Measurements from ENCODE around the gene HES5. TPM values are rescaled to one million over a fixed set of nuclear protein-coding genes. Genes with fewer than 3 reads are reported as not detected.

Gene HES5
- total RNA-seq, 1 donor from 2014 or later, result 2.1 TPM

GRCh38 chr1:2508180-2508579, 21.9 kb downstream of the HES5 start:
- no peak for ATAC-seq
- no peak for DNase-seq (ENCODE audit: low spot score)
- intact Hi-C loops (cut with DNase I), result loop anchor here (5.0 kb wide), 1 partner anchor 86 kb away; no protein-coding TSS in a partner anchor

GRCh38 chr1:2507744-2508155, 22.3 kb downstream of the HES5 start:
- ATAC-seq (no peak), DNase-seq (ENCODE audit: low spot score) (no peak)
- intact Hi-C loops (cut with DNase I), result loop anchor here (5.0 kb wide), 1 partner anchor 85 kb away; no protein-coding TSS in a partner anchor

- DNase-seq (ENCODE audit: low spot score), result no peak
- ATAC-seq, result peak; percentile 20
- intact Hi-C loops (cut with DNase I), result loop anchor here (5.0 kb wide), 1 partner anchor 85 kb away; no protein-coding TSS in a partner anchor
Observed at GRCh38 chr1:2506901-2507565, 23.0 kb downstream of the HES5 start.

- intact Hi-C loops (cut with DNase I), result loop anchor here (5.0 kb wide), 1 partner anchor 84 kb away; no protein-coding TSS in a partner anchor
- DNase-seq (ENCODE audit: low spot score) (no peak), ATAC-seq (no peak)
Observed at GRCh38 chr1:2506007-2506860, 23.8 kb downstream of the HES5 start.

GRCh38 chr1:2505461-2505994, 24.5 kb downstream of the HES5 start:
- no peak for DNase-seq (ENCODE audit: low spot score)
- no peak for ATAC-seq
- intact Hi-C loops (cut with DNase I), result loop anchor here (5.0 kb wide), 1 partner anchor 83 kb away; no protein-coding TSS in a partner anchor

- intact Hi-C loops (cut with DNase I), result loop anchor here (5.0 kb wide), 1 partner anchor 83 kb away; no protein-coding TSS in a partner anchor
- ATAC-seq (no peak), DNase-seq (ENCODE audit: low spot score) (no peak)
Observed at GRCh38 chr1:2504949-2505272, 25.2 kb downstream of the HES5 start.

GRCh38 chr1:2504225-2504948, 25.7 kb downstream of the HES5 start:
- intact Hi-C loops (cut with DNase I), result no loop called here
- no peak for DNase-seq (ENCODE audit: low spot score)
- ATAC-seq, result no peak

- DNase-seq (ENCODE audit: low spot score) (no peak), ATAC-seq (no peak)
- intact Hi-C loops (cut with DNase I), result no loop called here
Observed at GRCh38 chr1:2503554-2504224, 26.4 kb downstream of the HES5 start.

GRCh38 chr1:2502661-2503553, 27.2 kb downstream of the HES5 start:
- intact Hi-C loops (cut with DNase I), result no loop called here
- no peak for ATAC-seq
- DNase-seq (ENCODE audit: low spot score), result no peak

- no peak for ATAC-seq
- intact Hi-C loops (cut with DNase I), result no loop called here
- DNase-seq (ENCODE audit: low spot score), result no peak
Observed at GRCh38 chr1:2502210-2502609, 27.9 kb downstream of the HES5 start.

GRCh38 chr1:2501820-2502119, 28.3 kb downstream of the HES5 start:
- ATAC-seq (no peak), DNase-seq (ENCODE audit: low spot score) (no peak)
- intact Hi-C loops (cut with DNase I), result no loop called here

- ATAC-seq, result no peak
- intact Hi-C loops (cut with DNase I), result no loop called here
- no peak for DNase-seq (ENCODE audit: low spot score)
Observed at GRCh38 chr1:2501041-2501819, 28.8 kb downstream of the HES5 start.

- intact Hi-C loops (cut with DNase I), result no loop called here
- ATAC-seq, result no peak
Observed at GRCh38 chr1:2499986-2500596, 30.0 kb downstream of the HES5 start.

GRCh38 chr1:2499260-2499659, 30.8 kb downstream of the HES5 start:
- intact Hi-C loops (cut with DNase I), result no loop called here
- DNase-seq (ENCODE audit: low spot score) (no peak), ATAC-seq (no peak)

More at GRCh38 chr1:2499986-2500596, 30.0 kb downstream of the HES5 start:
- no peak for DNase-seq (ENCODE audit: low spot score)

GRCh38 chr1:2498648-2499047, 31.4 kb downstream of the HES5 start:
- DNase-seq (ENCODE audit: low spot score) (no peak), ATAC-seq (no peak)
- intact Hi-C loops (cut with DNase I), result no loop called here

GRCh38 chr1:2497891-2498290, 32.2 kb downstream of the HES5 start:
- intact Hi-C loops (cut with DNase I), result no loop called here
- no peak for ATAC-seq
- DNase-seq (ENCODE audit: low spot score), result no peak

GRCh38 chr1:2496746-2497145, 33.3 kb downstream of the HES5 start:
- ATAC-seq (no peak), DNase-seq (ENCODE audit: low spot score) (no peak)
- intact Hi-C loops (cut with DNase I), result no loop called here

Data from sciatic nerve (tissue), 2 donors.